WTC11 (cell line): Measurements from ENCODE around the gene ZNF519.

ENCODE experiments used
- CBFB ChIP-seq: sonication (generic); formaldehyde crosslinking; IDR thresholded peaks from 2 replicates; pipeline ENCODE4 v1.8.1; 2022; ENCODE audit warnings: mild to moderate bottlenecking, low read depth, missing genetic modification reagents
- CREM ChIP-seq: sonication (generic); formaldehyde crosslinking; IDR thresholded peaks from 2 replicates; pipeline ENCODE4 v1.8.1; 2022; ENCODE audit warnings: mild to moderate bottlenecking, missing genetic modification reagents, moderate library complexity
- ETV6 ChIP-seq: sonication (generic); formaldehyde crosslinking; IDR thresholded peaks from 2 replicates; pipeline ENCODE4 v1.8.1; 2022; ENCODE audit warnings: mild to moderate bottlenecking, missing genetic modification reagents
- JUN ChIP-seq: sonication (generic); formaldehyde crosslinking; IDR thresholded peaks from 2 replicates; pipeline ENCODE4 v1.8.0; 2023; ENCODE audit warnings: mild to moderate bottlenecking, missing genetic modification reagents
- NFE2L1 ChIP-seq: sonication (generic); formaldehyde crosslinking; IDR thresholded peaks from 2 replicates; pipeline ENCODE4 v1.8.1; 2023; ENCODE audit warnings: missing genetic modification reagents
- RELA ChIP-seq: sonication (generic); formaldehyde crosslinking; IDR thresholded peaks from 2 replicates; pipeline ENCODE4 v1.8.1; 2022; ENCODE audit warnings: missing genetic modification reagents, mild to moderate bottlenecking, borderline replicate concordance
- TCF7 ChIP-seq: sonication (generic); formaldehyde crosslinking; IDR thresholded peaks from 2 replicates; pipeline ENCODE4 v1.8.0; 2022; ENCODE audit warnings: mild to moderate bottlenecking, low read depth, missing genetic modification reagents, moderate library complexity
- TF ChIP-seq, protein P1 (sequence below): fragments of 200-600 bp; IDR thresholded peaks from 2 replicates; pipeline ENCODE4 v1.8.0; 2022; ENCODE audit warnings: antibody characterized with exemption
- TF ChIP-seq, protein P2 (sequence below): sonication (generic); formaldehyde crosslinking; IDR thresholded peaks from 2 replicates; pipeline ENCODE4 v1.8.1; 2023; ENCODE audit warnings: mild to moderate bottlenecking, missing genetic modification reagents, moderate library complexity
- TF ChIP-seq, protein P3 (sequence below): sonication (generic); formaldehyde crosslinking; IDR thresholded peaks from 2 replicates; pipeline ENCODE4 v1.8.1; 2023; ENCODE audit warnings: mild to moderate bottlenecking, missing genetic modification reagents, borderline replicate concordance

DNA sequence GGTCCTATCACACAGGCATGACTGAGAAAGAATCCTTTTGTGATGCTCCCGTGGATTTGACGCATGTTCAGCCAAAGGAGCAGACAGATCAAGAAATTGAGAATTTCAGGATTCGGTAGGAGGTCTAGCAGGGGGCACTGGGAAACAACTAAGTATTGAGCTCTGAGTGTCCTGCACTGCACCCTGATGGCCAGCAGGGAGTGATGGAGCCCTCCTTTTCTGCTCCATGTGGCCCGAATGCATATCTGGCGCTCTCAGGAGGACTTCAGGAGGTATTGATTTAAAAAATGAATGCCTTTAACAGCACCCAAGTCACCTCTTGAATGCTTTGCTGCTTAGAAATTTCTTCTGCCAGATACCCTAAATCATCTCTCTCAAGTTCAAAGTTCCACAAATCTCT lies 58.0 kb downstream of the ZNF519 start:
- TF ChIP-seq, protein P1, sequence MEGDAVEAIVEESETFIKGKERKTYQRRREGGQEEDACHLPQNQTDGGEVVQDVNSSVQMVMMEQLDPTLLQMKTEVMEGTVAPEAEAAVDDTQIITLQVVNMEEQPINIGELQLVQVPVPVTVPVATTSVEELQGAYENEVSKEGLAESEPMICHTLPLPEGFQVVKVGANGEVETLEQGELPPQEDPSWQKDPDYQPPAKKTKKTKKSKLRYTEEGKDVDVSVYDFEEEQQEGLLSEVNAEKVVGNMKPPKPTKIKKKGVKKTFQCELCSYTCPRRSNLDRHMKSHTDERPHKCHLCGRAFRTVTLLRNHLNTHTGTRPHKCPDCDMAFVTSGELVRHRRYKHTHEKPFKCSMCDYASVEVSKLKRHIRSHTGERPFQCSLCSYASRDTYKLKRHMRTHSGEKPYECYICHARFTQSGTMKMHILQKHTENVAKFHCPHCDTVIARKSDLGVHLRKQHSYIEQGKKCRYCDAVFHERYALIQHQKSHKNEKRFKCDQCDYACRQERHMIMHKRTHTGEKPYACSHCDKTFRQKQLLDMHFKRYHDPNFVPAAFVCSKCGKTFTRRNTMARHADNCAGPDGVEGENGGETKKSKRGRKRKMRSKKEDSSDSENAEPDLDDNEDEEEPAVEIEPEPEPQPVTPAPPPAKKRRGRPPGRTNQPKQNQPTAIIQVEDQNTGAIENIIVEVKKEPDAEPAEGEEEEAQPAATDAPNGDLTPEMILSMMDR: peak; percentile 30; the same call in 1 of the 2 replicates
- TF ChIP-seq CREM (no peak), ETV6 (CRISPR knock-in tag) (no peak), NFE2L1 (CRISPR knock-in tag) (no peak), JUN (CRISPR knock-in tag) (no peak), RELA (no peak), TCF7 (CRISPR knock-in tag) (no peak), CBFB (CRISPR knock-in tag) (no peak)
- TF ChIP-seq, protein P2, sequence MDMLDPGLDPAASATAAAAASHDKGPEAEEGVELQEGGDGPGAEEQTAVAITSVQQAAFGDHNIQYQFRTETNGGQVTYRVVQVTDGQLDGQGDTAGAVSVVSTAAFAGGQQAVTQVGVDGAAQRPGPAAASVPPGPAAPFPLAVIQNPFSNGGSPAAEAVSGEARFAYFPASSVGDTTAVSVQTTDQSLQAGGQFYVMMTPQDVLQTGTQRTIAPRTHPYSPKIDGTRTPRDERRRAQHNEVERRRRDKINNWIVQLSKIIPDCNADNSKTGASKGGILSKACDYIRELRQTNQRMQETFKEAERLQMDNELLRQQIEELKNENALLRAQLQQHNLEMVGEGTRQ (CRISPR knock-in tag): no peak
- TF ChIP-seq, protein P3, sequence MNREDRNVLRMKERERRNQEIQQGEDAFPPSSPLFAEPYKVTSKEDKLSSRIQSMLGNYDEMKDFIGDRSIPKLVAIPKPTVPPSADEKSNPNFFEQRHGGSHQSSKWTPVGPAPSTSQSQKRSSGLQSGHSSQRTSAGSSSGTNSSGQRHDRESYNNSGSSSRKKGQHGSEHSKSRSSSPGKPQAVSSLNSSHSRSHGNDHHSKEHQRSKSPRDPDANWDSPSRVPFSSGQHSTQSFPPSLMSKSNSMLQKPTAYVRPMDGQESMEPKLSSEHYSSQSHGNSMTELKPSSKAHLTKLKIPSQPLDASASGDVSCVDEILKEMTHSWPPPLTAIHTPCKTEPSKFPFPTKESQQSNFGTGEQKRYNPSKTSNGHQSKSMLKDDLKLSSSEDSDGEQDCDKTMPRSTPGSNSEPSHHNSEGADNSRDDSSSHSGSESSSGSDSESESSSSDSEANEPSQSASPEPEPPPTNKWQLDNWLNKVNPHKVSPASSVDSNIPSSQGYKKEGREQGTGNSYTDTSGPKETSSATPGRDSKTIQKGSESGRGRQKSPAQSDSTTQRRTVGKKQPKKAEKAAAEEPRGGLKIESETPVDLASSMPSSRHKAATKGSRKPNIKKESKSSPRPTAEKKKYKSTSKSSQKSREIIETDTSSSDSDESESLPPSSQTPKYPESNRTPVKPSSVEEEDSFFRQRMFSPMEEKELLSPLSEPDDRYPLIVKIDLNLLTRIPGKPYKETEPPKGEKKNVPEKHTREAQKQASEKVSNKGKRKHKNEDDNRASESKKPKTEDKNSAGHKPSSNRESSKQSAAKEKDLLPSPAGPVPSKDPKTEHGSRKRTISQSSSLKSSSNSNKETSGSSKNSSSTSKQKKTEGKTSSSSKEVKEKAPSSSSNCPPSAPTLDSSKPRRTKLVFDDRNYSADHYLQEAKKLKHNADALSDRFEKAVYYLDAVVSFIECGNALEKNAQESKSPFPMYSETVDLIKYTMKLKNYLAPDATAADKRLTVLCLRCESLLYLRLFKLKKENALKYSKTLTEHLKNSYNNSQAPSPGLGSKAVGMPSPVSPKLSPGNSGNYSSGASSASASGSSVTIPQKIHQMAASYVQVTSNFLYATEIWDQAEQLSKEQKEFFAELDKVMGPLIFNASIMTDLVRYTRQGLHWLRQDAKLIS (CRISPR knock-in tag): no peak
